GM20000 (cell line): ENCODE results near the gene EIF4ENIF1.

Experiments used
- DNase-seq: peaks from one replicate; pipeline ENCODE4 v3.0.0; 2012; ENCODE audit warnings: low spot score
- TF ChIP-seq, protein P1 (sequence below): IDR thresholded peaks from 2 replicates; pipeline ENCODE4 v1.5.1; 2012; ENCODE audit warnings: mild to moderate bottlenecking, control low read depth; ENCODE audit errors: extremely low read depth, missing control alignments

The EIF4ENIF1 gene

DNA sequence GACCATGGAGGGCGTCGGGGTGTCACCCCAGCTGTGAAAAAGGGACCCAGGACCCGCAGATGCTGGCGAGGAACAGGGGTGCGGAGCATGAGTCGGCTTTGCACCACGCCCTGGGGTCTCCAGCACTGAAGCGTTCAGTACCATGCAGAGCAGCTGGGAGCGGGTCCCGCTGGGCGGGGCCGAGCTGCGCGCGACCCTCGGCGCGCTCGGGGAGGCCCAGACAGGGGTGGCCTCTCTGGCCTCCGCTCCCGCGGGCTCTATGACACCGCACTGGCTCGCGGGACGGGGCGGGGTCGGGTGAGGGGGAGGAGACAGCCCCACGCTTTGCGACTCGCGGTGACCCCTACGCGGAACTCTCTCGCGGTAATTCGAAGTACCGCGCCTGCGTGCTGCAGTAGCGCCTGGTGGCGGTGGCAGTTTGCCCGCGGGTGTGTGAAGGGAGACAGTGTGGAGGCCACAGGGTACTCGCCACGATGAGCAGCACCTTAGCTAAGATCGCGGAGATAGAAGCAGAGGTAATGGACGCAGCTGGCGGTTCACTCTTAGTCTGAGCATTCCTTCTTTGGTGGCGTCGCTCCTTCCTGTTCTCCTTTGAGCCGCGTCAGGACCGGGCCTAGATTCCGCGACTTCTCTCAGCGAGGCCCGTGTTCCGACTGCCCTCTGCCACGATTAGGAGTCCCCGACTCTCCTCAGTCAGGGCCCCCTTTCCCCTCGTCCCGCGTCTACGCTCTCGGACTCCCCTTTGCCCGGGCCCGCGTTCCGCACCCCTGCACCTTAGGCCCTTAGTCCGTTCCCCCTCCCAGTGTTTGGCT is 90.2 kb downstream of the EIF4ENIF1 start, which contains the start of gene DRG1:
Gene DRG1, plus strand, starts transcription at position 394 of the 812 bp plus-strand sequence. Its CDS starts 80 bp downstream, at position 474.
- DNase-seq = peak; percentile 98
- TF ChIP-seq, protein P1, sequence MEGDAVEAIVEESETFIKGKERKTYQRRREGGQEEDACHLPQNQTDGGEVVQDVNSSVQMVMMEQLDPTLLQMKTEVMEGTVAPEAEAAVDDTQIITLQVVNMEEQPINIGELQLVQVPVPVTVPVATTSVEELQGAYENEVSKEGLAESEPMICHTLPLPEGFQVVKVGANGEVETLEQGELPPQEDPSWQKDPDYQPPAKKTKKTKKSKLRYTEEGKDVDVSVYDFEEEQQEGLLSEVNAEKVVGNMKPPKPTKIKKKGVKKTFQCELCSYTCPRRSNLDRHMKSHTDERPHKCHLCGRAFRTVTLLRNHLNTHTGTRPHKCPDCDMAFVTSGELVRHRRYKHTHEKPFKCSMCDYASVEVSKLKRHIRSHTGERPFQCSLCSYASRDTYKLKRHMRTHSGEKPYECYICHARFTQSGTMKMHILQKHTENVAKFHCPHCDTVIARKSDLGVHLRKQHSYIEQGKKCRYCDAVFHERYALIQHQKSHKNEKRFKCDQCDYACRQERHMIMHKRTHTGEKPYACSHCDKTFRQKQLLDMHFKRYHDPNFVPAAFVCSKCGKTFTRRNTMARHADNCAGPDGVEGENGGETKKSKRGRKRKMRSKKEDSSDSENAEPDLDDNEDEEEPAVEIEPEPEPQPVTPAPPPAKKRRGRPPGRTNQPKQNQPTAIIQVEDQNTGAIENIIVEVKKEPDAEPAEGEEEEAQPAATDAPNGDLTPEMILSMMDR = no peak

- no peak for DNase-seq
- TF ChIP-seq, protein P1 = no peak
These were observed 91.4 kb downstream of the EIF4ENIF1 start for GRCh38 chr22:31398231-31398630.

GRCh38 chr22:31394326-31394725 is 95.3 kb downstream of the EIF4ENIF1 start:
- TF ChIP-seq, protein P1 = no peak
- DNase-seq = no peak

DNA sequence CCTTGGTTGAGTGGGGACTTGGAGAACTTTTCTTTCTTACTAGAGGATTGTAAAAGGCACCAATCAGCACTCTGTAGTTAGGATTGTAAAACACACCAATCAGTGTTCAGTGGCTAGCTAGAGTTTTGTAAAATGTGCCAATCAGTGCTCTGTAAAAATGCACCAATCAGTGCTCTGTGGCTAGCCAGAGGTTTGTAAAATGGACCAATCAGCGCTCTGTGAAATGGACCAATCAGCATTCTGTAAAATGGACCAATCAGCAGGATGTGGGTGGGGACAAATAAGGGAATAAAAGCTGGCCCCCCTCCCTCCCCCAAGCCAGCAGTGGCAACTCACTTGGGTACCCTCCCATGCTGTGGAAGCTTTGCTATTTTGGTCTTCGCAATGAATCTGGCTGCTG is 95.7 kb downstream of the EIF4ENIF1 start:
- no peak for DNase-seq

More for the DNA sequence above, 95.7 kb downstream of the EIF4ENIF1 start:
- TF ChIP-seq, protein P1 = no peak
